HG03095 (cell line): ENCODE data around the gene CHST11.
"Not testable (repeated sequence)": the region's sequence is repeated elsewhere in the genome, so short reads cannot be mapped to it uniquely, and the experiment has no call there.

Experiments used
- ATAC-seq: cut with Tn5 transposase; IDR thresholded peaks from one replicate; pipeline ENCODE4 v1.9.1; 2021; ENCODE audit warnings: moderate library complexity; ENCODE audit not compliant: unreplicated experiment

CHST11 gene

GRCh38 chr12:104522985-104523722, 66.4 kb downstream of the CHST11 start:
- no peak for ATAC-seq

- no peak for ATAC-seq
Observed at GRCh38 chr12:104524034-104524832, 67.5 kb downstream of the CHST11 start.

GRCh38 chr12:104526320-104526719, 69.6 kb downstream of the CHST11 start:
- ATAC-seq = no peak

GRCh38 chr12:104526751-104527150, 70.0 kb downstream of the CHST11 start:
- no peak for ATAC-seq

- ATAC-seq = not testable (repeated sequence)
Observed at GRCh38 chr12:104527653-104528052, 70.9 kb downstream of the CHST11 start.

- ATAC-seq = no peak
Observed at GRCh38 chr12:104529130-104529874, 72.6 kb downstream of the CHST11 start.

- ATAC-seq = no peak
Observed at GRCh38 chr12:104532636-104533035, 75.9 kb downstream of the CHST11 start.

GRCh38 chr12:104533134-104533533, 76.4 kb downstream of the CHST11 start:
- ATAC-seq = no peak

- no peak for ATAC-seq
Observed at GRCh38 chr12:104534162-104534856, 77.6 kb downstream of the CHST11 start.

GRCh38 chr12:104534857-104535248, 78.1 kb downstream of the CHST11 start:
- no peak for ATAC-seq

- no peak for ATAC-seq
Observed at GRCh38 chr12:104535369-104535768, 78.6 kb downstream of the CHST11 start.

GRCh38 chr12:104536841-104537240, 80.1 kb downstream of the CHST11 start:
- no peak for ATAC-seq

- no peak for ATAC-seq
Observed at GRCh38 chr12:104538056-104538455, 81.3 kb downstream of the CHST11 start.

GRCh38 chr12:104538891-104539462, 82.2 kb downstream of the CHST11 start:
- ATAC-seq = no peak

GRCh38 chr12:104544836-104545235, 88.1 kb downstream of the CHST11 start:
- no peak for ATAC-seq

- ATAC-seq = no peak
Observed at GRCh38 chr12:104546575-104546974, 89.8 kb downstream of the CHST11 start.

- ATAC-seq = no peak
Observed at GRCh38 chr12:104547235-104547634, 90.5 kb downstream of the CHST11 start.

- ATAC-seq = no peak
Observed at GRCh38 chr12:104549815-104550480, 93.2 kb downstream of the CHST11 start.

- ATAC-seq = no peak
Observed at GRCh38 chr12:104551313-104551931, 94.7 kb downstream of the CHST11 start.

GRCh38 chr12:104553421-104553820, 96.7 kb downstream of the CHST11 start:
- no peak for ATAC-seq
